Measurements from ENCODE around the gene CFAP74.

GRCh38 chr1:2019172-2019543 lies 15.6 kb upstream of the CFAP74 start, which contains the start of gene GABRD:
- no peak for TF ChIP-seq CTCF (IDR thresholded peaks at IDR 0.05)
- TF ChIP-seq, protein P1, sequence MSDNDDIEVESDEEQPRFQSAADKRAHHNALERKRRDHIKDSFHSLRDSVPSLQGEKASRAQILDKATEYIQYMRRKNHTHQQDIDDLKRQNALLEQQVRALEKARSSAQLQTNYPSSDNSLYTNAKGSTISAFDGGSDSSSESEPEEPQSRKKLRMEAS (IDR thresholded peaks at IDR 0.05): no peak
- TF ChIP-seq ELK1 (IDR thresholded peaks at IDR 0.05; ENCODE audit: low read depth, low read length): no peak
- TF ChIP-seq, protein P2, sequence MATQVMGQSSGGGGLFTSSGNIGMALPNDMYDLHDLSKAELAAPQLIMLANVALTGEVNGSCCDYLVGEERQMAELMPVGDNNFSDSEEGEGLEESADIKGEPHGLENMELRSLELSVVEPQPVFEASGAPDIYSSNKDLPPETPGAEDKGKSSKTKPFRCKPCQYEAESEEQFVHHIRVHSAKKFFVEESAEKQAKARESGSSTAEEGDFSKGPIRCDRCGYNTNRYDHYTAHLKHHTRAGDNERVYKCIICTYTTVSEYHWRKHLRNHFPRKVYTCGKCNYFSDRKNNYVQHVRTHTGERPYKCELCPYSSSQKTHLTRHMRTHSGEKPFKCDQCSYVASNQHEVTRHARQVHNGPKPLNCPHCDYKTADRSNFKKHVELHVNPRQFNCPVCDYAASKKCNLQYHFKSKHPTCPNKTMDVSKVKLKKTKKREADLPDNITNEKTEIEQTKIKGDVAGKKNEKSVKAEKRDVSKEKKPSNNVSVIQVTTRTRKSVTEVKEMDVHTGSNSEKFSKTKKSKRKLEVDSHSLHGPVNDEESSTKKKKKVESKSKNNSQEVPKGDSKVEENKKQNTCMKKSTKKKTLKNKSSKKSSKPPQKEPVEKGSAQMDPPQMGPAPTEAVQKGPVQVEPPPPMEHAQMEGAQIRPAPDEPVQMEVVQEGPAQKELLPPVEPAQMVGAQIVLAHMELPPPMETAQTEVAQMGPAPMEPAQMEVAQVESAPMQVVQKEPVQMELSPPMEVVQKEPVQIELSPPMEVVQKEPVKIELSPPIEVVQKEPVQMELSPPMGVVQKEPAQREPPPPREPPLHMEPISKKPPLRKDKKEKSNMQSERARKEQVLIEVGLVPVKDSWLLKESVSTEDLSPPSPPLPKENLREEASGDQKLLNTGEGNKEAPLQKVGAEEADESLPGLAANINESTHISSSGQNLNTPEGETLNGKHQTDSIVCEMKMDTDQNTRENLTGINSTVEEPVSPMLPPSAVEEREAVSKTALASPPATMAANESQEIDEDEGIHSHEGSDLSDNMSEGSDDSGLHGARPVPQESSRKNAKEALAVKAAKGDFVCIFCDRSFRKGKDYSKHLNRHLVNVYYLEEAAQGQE (IDR thresholded peaks at IDR 0.05): no peak
- TF ChIP-seq ESRRA (IDR thresholded peaks at IDR 0.05; ENCODE audit: borderline replicate concordance, low read length): no peak
- TF ChIP-seq NPAS2 (CRISPR knock-in tag; IDR thresholded peaks at IDR 0.05; ENCODE audit: borderline replicate concordance): no peak
- no peak for TF ChIP-seq EP300 (IDR thresholded peaks at IDR 0.05)
- TF ChIP-seq POLR2A (IDR thresholded peaks at IDR 0.05; ENCODE audit: low read length): no peak
- TF ChIP-seq CBX2 (IDR thresholded peaks at IDR 0.05; ENCODE audit: borderline replicate concordance, low read depth): no peak
- no peak for TF ChIP-seq RAD21 (conservative IDR thresholded peaks at IDR 0.05 in 1 of 2, IDR thresholded peaks at IDR 0.05 in 1 of 2)
- TF ChIP-seq CHD2 (IDR thresholded peaks at IDR 0.05; ENCODE audit: low read length, partially characterized antibody): no peak
- no peak for TF ChIP-seq MYC (IDR thresholded peaks at IDR 0.05; ENCODE audit: borderline replicate concordance, low read length)
